SK-N-SH (cell line): ENCODE data around the gene TAS1R3. TPM values are rescaled to one million over a fixed set of nuclear protein-coding genes. Genes with fewer than 3 reads are reported as not detected.
"Not testable (repeated sequence)": the region's sequence is repeated elsewhere in the genome, so short reads cannot be mapped to it uniquely, and the experiment has no call there.

ENCODE experiments used
- CTCF ChIA-PET: fragments of 300-600, 350-600 bp; formaldehyde crosslinking; extraction: SDS; loops from one replicate; lab custom pipeline; 2021; lab: Yijun Ruan, JAX
- POLR2A ChIA-PET: fragments of 350-600 bp; sonication (Branson Sonifier 250); formaldehyde crosslinking; extraction: SDS; loops from one replicate; lab custom pipeline; 2020; ENCODE audit warnings: antibody characterized with exemption, inconsistent platforms; lab: Yijun Ruan, JAX
- DNase-seq: peaks from one replicate; pipeline ENCODE4 v3.0.0; 2012
- H2AFZ ChIP-seq: fragments of 200-600 bp; sonication (generic); 2 replicates; pipeline ENCODE4 v1.8.1; 2016; ENCODE audit warnings: antibody characterized with exemption, mild to moderate bottlenecking, low read depth
- H3F3A ChIP-seq: fragments of 200-600 bp; sonication (generic); replicated peaks from 2 replicates; pipeline ENCODE3; 2016; ENCODE audit warnings: antibody characterized with exemption, mild to moderate bottlenecking; ENCODE audit not compliant: insufficient read depth
- H3K27ac ChIP-seq, 2 experiments: fragments of 200-500 bp in 1 of 2; fragments of 200-600 bp in 1 of 2; sonication (Bioruptor generic) in 1 of 2; sonication (generic), shearing (Covaris generic) in 1 of 2; 2 replicates each; pipeline versions ENCODE4 v1.5.1 to v1.6.1; 2014 to 2016; ENCODE audit warnings: low read depth in 2 of 2, inconsistent platforms in 1 of 2, low read length in 1 of 2, mild to moderate bottlenecking in 1 of 2, mixed read lengths in 1 of 2
- H3K27me3 ChIP-seq: fragments of 200-600 bp; sonication (generic), shearing (Covaris generic); 2 replicates; pipeline ENCODE4 v1.6.1; 2016; ENCODE audit warnings: mixed run types; ENCODE audit not compliant: insufficient read depth
- H3K36me3 ChIP-seq, 2 experiments: fragments of 200-500 bp in 1 of 2; fragments of 200-600 bp in 1 of 2; sonication (Bioruptor generic) in 1 of 2; sonication (generic) in 1 of 2; replicated peaks in 1 of 2; 2 replicates each; pipeline versions ENCODE3 to v1.5.1; 2014 to 2016; ENCODE audit warnings: low read length in 1 of 2, mild to moderate bottlenecking in 1 of 2; ENCODE audit not compliant: insufficient read depth in 2 of 2, control insufficient read depth in 1 of 2
- H3K4me1 ChIP-seq, 2 experiments: fragments of 200-500 bp in 1 of 2; fragments of 200-600 bp in 1 of 2; sonication (Bioruptor generic) in 1 of 2; sonication (generic), shearing (Covaris generic) in 1 of 2; 2 replicates each; pipeline versions ENCODE4 v1.5.1 to v1.6.1; 2014 to 2016; ENCODE audit warnings: low read depth in 1 of 2, low read length in 1 of 2, mixed run types in 1 of 2; ENCODE audit not compliant: insufficient read depth in 2 of 2, control insufficient read depth in 1 of 2
- H3K4me2 ChIP-seq: fragments of 200-600 bp; sonication (generic), shearing (Covaris generic); 2 replicates; pipeline ENCODE4 v1.6.1; 2017; ENCODE audit warnings: mixed run types
- H3K4me3 ChIP-seq, 2 experiments: fragments of 200-500 bp in 1 of 2; fragments of 200-600 bp in 1 of 2; sonication (Bioruptor generic) in 1 of 2; sonication (generic), shearing (Covaris generic) in 1 of 2; 2 replicates each; pipeline versions ENCODE4 v1.5.1 to v1.8.1; 2014 to 2016; ENCODE audit warnings: low read depth in 2 of 2, inconsistent platforms in 1 of 2, low read length in 1 of 2, mild to moderate bottlenecking in 1 of 2, mixed read lengths in 1 of 2, moderate library complexity in 1 of 2
- H3K79me2 ChIP-seq: fragments of 200-600 bp; sonication (generic); 2 replicates; pipeline ENCODE4 v1.8.1; 2017; ENCODE audit warnings: mild to moderate bottlenecking; ENCODE audit not compliant: insufficient read depth
- H3K9ac ChIP-seq: fragments of 200-600 bp; sonication (generic); 2 replicates; pipeline ENCODE4 v1.6.1; 2017; ENCODE audit warnings: mixed run types
- H3K9me2 ChIP-seq: fragments of 200-600 bp; sonication (generic); 2 replicates; pipeline ENCODE4 v1.6.1; 2017; ENCODE audit warnings: mixed run types
- H3K9me3 ChIP-seq: fragments of 200-600 bp; sonication (generic); 2 replicates; pipeline ENCODE4 v1.6.1; 2017; ENCODE audit warnings: mixed run types, mild to moderate bottlenecking, moderate library complexity
- H4K20me1 ChIP-seq: fragments of 200-600 bp; sonication (generic); 2 replicates; pipeline ENCODE4 v1.6.1; 2017; ENCODE audit warnings: mild to moderate bottlenecking, mixed run types; ENCODE audit not compliant: insufficient read depth
- EP300 ChIP-seq, 2 experiments: IDR thresholded peaks; 2 replicates each; pipeline versions ENCODE4 v1.4.0 to v1.6.1; 2012; ENCODE audit warnings: borderline replicate concordance in 1 of 2, low read depth in 1 of 2, low read length in 1 of 2
- EZH2phosphoT487 ChIP-seq: fragments of 200-600 bp; sonication (generic); IDR thresholded peaks from 2 replicates; pipeline ENCODE4 v1.6.1; 2017; ENCODE audit warnings: low read depth, mixed run types, mild to moderate bottlenecking, antibody characterized with exemption, moderate library complexity, borderline replicate concordance
- FOSL2 ChIP-seq: IDR thresholded peaks from 2 replicates; pipeline ENCODE4 v1.4.0; 2012; ENCODE audit warnings: low read depth, mild to moderate bottlenecking, moderate library complexity, borderline replicate concordance
- FOXJ3 ChIP-seq: sonication (generic); formaldehyde crosslinking; IDR thresholded peaks from 2 replicates; pipeline ENCODE4 v1.5.1; 2020; ENCODE audit warnings: mild to moderate bottlenecking, missing genetic modification reagents
- FOXM1 ChIP-seq: IDR thresholded peaks from 2 replicates; pipeline ENCODE4 v1.4.0; 2012; ENCODE audit warnings: low read depth, mild to moderate bottlenecking
- MEF2A ChIP-seq: IDR thresholded peaks from 2 replicates; pipeline ENCODE4 v1.4.0; 2012; ENCODE audit warnings: low read depth, borderline replicate concordance
- MXI1 ChIP-seq: IDR thresholded peaks from 2 replicates; pipeline ENCODE4 v1.6.1; 2012; ENCODE audit warnings: mild to moderate bottlenecking, low read depth, low read length, improper control_type of control experiment
- NFIC ChIP-seq: IDR thresholded peaks from 2 replicates; pipeline ENCODE4 v1.4.0; 2012; ENCODE audit warnings: borderline replicate concordance
- NRF1 ChIP-seq: IDR thresholded peaks from 2 replicates; pipeline ENCODE4 v1.6.1; 2012; ENCODE audit warnings: low read depth, mild to moderate bottlenecking, low read length
- POLR2AphosphoS5 ChIP-seq: IDR thresholded peaks from 2 replicates; pipeline ENCODE4 v1.6.1; 2012; ENCODE audit warnings: low read depth, low read length
- RCOR1 ChIP-seq: fragments of 150-350 bp; IDR thresholded peaks from 2 replicates; pipeline ENCODE4 v1.6.1; 2017; ENCODE audit warnings: antibody characterized with exemption, low read length
- RXRA ChIP-seq: IDR thresholded peaks from 2 replicates; pipeline ENCODE4 v1.4.0; 2012; ENCODE audit warnings: low read depth, mild to moderate bottlenecking, borderline replicate concordance
- SIN3A ChIP-seq: IDR thresholded peaks from 2 replicates; pipeline ENCODE4 v1.6.1; 2012; ENCODE audit warnings: low read depth, mild to moderate bottlenecking, low read length, moderate library complexity, borderline replicate concordance
- SMC3 ChIP-seq: IDR thresholded peaks from 2 replicates; pipeline ENCODE4 v1.6.1; 2012; ENCODE audit warnings: low read depth, low read length, improper control_type of control experiment
- TEAD4 ChIP-seq: IDR thresholded peaks from 2 replicates; pipeline ENCODE4 v1.4.0; 2012; ENCODE audit warnings: mild to moderate bottlenecking, borderline replicate concordance; ENCODE audit not compliant: insufficient read depth
- WGBS: methylation state at CpG from one replicate; pipeline ENCODE4 v1.1.6; 2017; ENCODE audit warnings: low lambda C conversion rate; 5-methylcytosine and 5-hydroxymethylcytosine counted together
- polyA plus RNA-seq, 3 experiments: library from polyadenylated mRNA; depleted of rRNA; stranded (reverse); fragments of >200 nt; gene quantifications; 2 replicates each; pipeline ENCODE4 v1.2.3, GENCODE V29; 2012
- TF ChIP-seq, protein P1 (sequence below): IDR thresholded peaks from 2 replicates; pipeline ENCODE4 v1.4.0; 2012; ENCODE audit warnings: low read depth
- TF ChIP-seq, protein P2 (sequence below): IDR thresholded peaks from 2 replicates; pipeline ENCODE4; 2012
- TF ChIP-seq, protein P3 (sequence below): fragments of 150-350 bp; IDR thresholded peaks from 2 replicates; pipeline ENCODE4 v1.6.1; 2016; ENCODE audit warnings: mild to moderate bottlenecking, low read depth, low read length
- TF ChIP-seq, protein P4 (sequence below): fragments of 150-350 bp; IDR thresholded peaks from 2 replicates; pipeline ENCODE4 v1.6.1; 2017; ENCODE audit warnings: antibody characterized with exemption, low read length, low read depth, borderline replicate concordance
- TF ChIP-seq, protein P5 (sequence below): IDR thresholded peaks from 2 replicates; pipeline ENCODE4 v1.6.1; 2012; ENCODE audit warnings: mild to moderate bottlenecking, low read depth, low read length, moderate library complexity

TAS1R3 gene
- polyA plus RNA-seq, 1 of the 3 experiments (the other 2 are of a cell fraction) = 0.08 TPM

DNA sequence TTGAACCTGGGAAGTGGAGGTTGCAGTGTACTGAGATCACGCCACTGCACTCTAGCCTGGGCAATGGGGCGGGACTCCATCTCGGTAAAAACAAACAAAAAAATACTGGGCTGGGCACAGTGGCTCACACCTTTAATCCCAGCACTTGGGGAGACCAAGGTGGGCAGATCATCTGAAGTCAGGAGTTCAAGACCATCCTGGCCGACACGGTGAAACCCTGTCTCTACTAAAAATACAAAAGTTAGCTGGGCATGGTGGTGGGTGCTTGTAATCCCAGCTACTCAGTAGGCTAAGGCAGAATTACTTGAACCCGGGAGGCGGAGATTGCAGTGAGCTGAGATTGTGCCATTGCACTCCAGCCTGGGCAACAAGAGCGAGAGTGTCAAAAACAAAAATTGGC is 14.9 kb upstream of the TAS1R3 start:
- H3K9me3 ChIP-seq, H2AFZ ChIP-seq, H3K27ac ChIP-seq, H3K4me1 ChIP-seq, H3K4me3 ChIP-seq, H3K9ac ChIP-seq, CTCF ChIA-PET, H3K9me2 ChIP-seq, H3K27me3 ChIP-seq, DNase-seq, H3K4me2 ChIP-seq: not testable (repeated sequence)
- Histone ChIP-seq H3F3A (peaks cover 14% of the 10 kb centered on the region), H4K20me1 (peaks cover 41% of the 10 kb centered on the region), H3K36me3 (peaks cover 12 to 62% of the 10 kb centered on the region in 2 experiments), H3K79me2 (peaks cover 58% of the 10 kb centered on the region)
- 90% methylated on average over 8 of the region's 8 CpGs for WGBS
- POLR2A ChIA-PET = interaction anchor here (1.1 kb wide), 1 partner anchor 85 kb away, joined by 3 read pairs; no protein-coding TSS in a partner anchor

DNA sequence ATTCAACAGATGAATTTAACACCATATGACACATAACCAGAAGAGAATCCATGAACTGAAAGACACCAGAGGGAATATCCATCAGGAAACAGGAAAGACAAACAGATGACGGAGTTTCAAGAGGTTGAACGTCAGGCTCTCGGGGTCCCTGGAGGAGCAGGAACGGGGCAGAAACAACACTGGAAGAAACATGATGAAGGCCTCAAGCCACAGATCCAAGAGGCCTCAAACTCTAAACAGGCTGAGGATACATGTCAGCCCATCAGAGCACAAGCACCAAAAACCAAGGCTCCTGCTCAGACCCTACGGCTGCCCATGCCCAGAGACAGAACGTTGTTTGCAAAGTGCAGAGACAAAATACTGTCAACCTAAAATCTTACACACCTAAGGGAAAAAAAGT is 13.7 kb upstream of the TAS1R3 start:
- H3K36me3 ChIP-seq = peaks cover 12 to 60% of the 10 kb centered on the region in 2 experiments
- H3K27ac ChIP-seq = peak overlapping the region in 1 of 2 experiments; percentile 86; a peak in 2 of 4 replicates
- peaks cover 51% of the 10 kb centered on the region for H4K20me1 ChIP-seq
- H3K9me3 ChIP-seq = no peaks in the 10 kb centered on the region
- POLR2A ChIA-PET = no interaction called here
- H3K9ac ChIP-seq = no peak overlapping the region
- CTCF ChIA-PET = no interaction called here
- 91% methylated on average over 6 of the region's 6 CpGs for WGBS
- TF ChIP-seq MEF2A (no peak), SMC3 (no peak), RCOR1 (no peak), TEAD4 (no peak), SIN3A (no peak), RXRA (no peak), MXI1 (no peak), EZH2phosphoT487 (no peak), POLR2AphosphoS5 (no peak), FOXM1 (no peak), FOXJ3 (CRISPR knock-in tag) (no peak), NFIC (no peak), EP300 (IDR thresholded peaks at IDR 0.05; ENCODE audit: borderline replicate concordance in 1 of 2, low read depth in 1 of 2, low read length in 1 of 2) (no peak), FOSL2 (no peak), NRF1 (no peak)
- TF ChIP-seq, protein P1, sequence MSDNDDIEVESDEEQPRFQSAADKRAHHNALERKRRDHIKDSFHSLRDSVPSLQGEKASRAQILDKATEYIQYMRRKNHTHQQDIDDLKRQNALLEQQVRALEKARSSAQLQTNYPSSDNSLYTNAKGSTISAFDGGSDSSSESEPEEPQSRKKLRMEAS = no peak
- TF ChIP-seq, protein P2, sequence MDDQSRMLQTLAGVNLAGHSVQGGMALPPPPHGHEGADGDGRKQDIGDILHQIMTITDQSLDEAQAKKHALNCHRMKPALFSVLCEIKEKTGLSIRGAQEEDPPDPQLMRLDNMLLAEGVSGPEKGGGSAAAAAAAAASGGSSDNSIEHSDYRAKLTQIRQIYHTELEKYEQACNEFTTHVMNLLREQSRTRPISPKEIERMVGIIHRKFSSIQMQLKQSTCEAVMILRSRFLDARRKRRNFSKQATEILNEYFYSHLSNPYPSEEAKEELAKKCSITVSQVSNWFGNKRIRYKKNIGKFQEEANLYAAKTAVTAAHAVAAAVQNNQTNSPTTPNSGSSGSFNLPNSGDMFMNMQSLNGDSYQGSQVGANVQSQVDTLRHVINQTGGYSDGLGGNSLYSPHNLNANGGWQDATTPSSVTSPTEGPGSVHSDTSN = no peak
- TF ChIP-seq, protein P3, sequence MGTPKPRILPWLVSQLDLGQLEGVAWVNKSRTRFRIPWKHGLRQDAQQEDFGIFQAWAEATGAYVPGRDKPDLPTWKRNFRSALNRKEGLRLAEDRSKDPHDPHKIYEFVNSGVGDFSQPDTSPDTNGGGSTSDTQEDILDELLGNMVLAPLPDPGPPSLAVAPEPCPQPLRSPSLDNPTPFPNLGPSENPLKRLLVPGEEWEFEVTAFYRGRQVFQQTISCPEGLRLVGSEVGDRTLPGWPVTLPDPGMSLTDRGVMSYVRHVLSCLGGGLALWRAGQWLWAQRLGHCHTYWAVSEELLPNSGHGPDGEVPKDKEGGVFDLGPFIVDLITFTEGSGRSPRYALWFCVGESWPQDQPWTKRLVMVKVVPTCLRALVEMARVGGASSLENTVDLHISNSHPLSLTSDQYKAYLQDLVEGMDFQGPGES = no peak
- TF ChIP-seq, protein P4, sequence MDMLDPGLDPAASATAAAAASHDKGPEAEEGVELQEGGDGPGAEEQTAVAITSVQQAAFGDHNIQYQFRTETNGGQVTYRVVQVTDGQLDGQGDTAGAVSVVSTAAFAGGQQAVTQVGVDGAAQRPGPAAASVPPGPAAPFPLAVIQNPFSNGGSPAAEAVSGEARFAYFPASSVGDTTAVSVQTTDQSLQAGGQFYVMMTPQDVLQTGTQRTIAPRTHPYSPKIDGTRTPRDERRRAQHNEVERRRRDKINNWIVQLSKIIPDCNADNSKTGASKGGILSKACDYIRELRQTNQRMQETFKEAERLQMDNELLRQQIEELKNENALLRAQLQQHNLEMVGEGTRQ = no peak
- TF ChIP-seq, protein P5, sequence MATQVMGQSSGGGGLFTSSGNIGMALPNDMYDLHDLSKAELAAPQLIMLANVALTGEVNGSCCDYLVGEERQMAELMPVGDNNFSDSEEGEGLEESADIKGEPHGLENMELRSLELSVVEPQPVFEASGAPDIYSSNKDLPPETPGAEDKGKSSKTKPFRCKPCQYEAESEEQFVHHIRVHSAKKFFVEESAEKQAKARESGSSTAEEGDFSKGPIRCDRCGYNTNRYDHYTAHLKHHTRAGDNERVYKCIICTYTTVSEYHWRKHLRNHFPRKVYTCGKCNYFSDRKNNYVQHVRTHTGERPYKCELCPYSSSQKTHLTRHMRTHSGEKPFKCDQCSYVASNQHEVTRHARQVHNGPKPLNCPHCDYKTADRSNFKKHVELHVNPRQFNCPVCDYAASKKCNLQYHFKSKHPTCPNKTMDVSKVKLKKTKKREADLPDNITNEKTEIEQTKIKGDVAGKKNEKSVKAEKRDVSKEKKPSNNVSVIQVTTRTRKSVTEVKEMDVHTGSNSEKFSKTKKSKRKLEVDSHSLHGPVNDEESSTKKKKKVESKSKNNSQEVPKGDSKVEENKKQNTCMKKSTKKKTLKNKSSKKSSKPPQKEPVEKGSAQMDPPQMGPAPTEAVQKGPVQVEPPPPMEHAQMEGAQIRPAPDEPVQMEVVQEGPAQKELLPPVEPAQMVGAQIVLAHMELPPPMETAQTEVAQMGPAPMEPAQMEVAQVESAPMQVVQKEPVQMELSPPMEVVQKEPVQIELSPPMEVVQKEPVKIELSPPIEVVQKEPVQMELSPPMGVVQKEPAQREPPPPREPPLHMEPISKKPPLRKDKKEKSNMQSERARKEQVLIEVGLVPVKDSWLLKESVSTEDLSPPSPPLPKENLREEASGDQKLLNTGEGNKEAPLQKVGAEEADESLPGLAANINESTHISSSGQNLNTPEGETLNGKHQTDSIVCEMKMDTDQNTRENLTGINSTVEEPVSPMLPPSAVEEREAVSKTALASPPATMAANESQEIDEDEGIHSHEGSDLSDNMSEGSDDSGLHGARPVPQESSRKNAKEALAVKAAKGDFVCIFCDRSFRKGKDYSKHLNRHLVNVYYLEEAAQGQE = no peak
- peaks cover 3 to 4% of the 10 kb centered on the region in 2 experiments; a peak in 2 of 4 replicates for H3K4me1 ChIP-seq
- H2AFZ ChIP-seq = no peak overlapping the region
- H3K4me2 ChIP-seq = no peak overlapping the region
- no peak for DNase-seq
- H3K27me3 ChIP-seq = no peaks in the 10 kb centered on the region
- H3K4me3 ChIP-seq = no peak overlapping the region
- peaks cover 14% of the 10 kb centered on the region for H3F3A ChIP-seq
- no peaks in the 10 kb centered on the region for H3K9me2 ChIP-seq
- peaks cover 69% of the 10 kb centered on the region for H3K79me2 ChIP-seq
